HG03280 (cell line): Measurements from ENCODE around the gene PDZD2.
"Not testable (repeated sequence)": the region's sequence is repeated elsewhere in the genome, so short reads cannot be mapped to it uniquely, and the experiment has no call there.

Source experiments
- ATAC-seq: cut with Tn5 transposase; IDR thresholded peaks from one replicate; pipeline ENCODE4 v1.9.1; 2021; ENCODE audit warnings: mild to moderate bottlenecking, moderate library complexity; ENCODE audit not compliant: unreplicated experiment

PDZD2 gene

GRCh38 chr5:31767335-31768031 is 128.6 kb downstream of the PDZD2 start:
- no peak for ATAC-seq

GRCh38 chr5:31768046-31768445 is 129.1 kb downstream of the PDZD2 start:
- ATAC-seq: no peak

- ATAC-seq: no peak
These were observed 129.9 kb downstream of the PDZD2 start for GRCh38 chr5:31768784-31769183.

DNA sequence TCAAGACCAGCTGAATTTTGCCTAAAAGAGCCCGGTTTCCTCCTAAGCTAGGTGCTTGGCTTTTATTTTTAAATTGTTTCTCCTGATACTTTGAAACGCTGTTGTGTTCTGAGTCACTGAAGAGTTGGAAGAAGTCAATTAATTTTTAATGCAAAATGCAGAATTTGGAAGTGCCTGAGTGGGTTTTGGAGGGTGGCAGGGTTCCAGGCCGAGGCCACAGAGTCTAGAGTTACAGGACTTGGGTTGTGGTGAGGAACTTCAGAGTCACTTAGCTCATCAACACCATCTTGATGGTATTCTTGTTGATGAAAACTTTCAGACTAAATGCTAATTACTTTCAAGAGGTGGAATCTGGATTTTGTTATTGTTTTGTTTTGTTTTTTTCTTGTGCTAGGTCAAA is 130.6 kb downstream of the PDZD2 start:
- no peak for ATAC-seq

DNA sequence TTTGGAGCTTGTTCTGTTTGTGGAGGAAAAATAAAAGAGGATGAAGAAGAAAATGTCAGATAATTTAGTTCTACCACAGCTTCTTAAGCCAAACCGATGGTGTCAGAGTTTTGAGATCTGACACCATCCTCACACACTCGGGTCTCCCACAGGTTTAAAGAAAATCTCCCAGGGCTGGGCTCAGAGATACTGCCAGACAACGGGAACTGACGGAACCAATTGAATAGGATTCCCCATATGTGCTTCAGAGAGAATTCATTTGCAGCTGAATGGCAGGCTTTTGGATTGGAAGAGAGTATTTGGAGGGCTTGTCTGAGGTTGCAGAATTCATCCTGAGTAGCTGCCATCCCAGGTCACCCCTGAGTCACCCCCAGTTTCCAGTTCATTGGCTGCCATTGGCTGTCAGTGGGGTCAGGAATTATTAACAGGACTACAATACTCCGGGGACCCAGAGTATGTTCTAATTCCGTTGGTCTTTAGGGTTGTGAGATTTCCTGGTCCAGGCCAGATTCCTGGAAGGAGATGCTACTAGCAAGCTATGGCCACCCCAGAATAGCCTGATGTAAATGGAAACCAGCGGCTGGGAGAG is 131.3 kb downstream of the PDZD2 start:
- ATAC-seq: no peak

DNA sequence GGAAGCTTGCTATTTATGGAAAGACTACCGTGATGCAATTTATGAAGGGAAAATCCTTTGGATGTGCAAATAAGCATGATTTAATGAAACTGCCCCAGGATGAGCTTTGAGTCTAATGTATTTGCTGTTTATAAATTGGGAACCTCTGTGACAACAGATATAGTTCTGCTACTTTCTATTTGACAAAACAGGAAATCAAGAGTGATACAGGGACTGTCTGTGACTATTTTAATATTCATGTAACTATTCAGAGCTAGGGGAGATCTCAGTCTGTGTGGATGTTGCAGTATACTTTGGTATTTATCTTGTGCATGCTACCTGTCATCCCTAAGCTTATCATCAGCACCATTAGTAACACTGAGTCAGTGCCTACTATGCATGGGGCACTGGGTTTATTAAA is 132.1 kb downstream of the PDZD2 start:
- ATAC-seq: peak; percentile 86

DNA sequence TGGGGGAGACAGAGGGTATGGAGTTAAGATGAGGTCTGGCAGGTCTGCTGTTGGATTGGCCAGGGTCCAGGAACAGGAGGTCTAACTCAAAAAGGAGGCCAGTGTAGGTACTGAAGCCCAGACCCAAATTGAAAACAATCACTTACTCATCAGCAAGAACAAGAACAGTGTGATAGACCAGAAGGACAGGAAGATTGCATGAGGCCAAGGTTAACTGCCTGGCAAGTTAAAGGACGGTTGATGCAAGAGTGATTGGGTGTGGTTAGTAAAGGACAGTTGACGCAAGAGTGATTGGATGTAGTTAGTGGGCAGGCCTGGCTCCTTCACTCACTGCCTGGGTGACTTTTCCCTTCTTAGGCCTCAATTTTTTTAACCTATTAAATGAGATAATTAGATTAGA is 132.6 kb downstream of the PDZD2 start:
- ATAC-seq: peak; percentile 22

GRCh38 chr5:31776294-31776693 is 137.4 kb downstream of the PDZD2 start:
- ATAC-seq: not testable (repeated sequence)

- no peak for ATAC-seq
These were observed 138.2 kb downstream of the PDZD2 start for GRCh38 chr5:31776976-31777651.

- no peak for ATAC-seq
These were observed 142.8 kb downstream of the PDZD2 start for GRCh38 chr5:31781772-31782171.

GRCh38 chr5:31783086-31783645 is 144.2 kb downstream of the PDZD2 start:
- no peak for ATAC-seq

GRCh38 chr5:31783731-31784130 is 144.8 kb downstream of the PDZD2 start:
- no peak for ATAC-seq

- no peak for ATAC-seq
These were observed 147.2 kb downstream of the PDZD2 start for GRCh38 chr5:31786090-31786631.

DNA sequence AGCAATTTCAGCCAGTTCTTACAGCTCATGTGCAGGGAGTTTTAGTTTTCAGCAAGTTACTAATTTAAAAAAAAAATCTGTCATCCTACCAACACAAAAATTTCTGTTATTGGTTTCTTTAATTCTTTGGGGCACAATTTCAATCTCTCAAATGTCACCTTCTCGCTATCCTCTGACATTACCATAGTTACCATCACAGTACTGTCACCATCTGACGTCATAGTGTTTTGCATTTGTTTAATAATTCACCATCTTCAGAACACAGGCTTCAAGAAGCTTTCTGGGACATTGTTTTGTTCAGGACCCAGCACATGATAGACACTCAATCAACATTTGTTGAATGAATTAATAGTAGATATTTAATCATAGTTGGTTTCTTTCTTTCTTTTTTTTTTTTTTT is 155.1 kb downstream of the PDZD2 start:
- no peak for ATAC-seq

GRCh38 chr5:31798168-31798567 is 159.2 kb downstream of the PDZD2 start:
- no peak for ATAC-seq

- ATAC-seq: no peak
These were observed 161.4 kb downstream of the PDZD2 start for GRCh38 chr5:31800351-31800750.

DNA sequence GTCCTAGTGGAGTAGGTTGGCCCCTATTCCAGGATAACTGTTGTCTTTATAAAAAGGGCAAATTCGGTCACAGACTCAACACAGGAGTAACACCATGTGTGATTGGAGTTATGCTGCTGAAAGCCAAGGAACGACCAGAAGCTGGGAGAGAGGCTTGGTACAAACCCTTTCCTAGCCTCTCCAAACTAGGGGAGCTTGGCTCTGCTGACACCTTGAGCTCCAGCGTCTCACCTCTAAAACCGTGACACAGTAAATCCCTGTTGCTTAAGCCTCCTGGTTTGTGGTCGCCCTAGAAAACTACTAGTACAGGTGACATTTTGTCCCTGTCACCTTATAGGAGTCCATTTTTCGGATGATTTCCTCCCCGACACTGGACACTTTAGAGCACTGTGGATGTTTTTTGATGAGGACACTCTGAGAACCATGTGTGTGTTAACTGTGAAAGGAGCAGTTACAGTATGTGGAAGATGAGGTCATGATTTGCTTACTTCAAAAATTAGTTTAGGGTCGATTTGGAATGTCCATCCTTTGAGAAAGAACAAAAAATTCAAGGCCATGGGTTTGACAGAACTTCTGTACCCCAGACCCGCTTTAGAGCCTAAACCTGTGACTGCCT is 167.0 kb downstream of the PDZD2 start:
- ATAC-seq: no peak

- no peak for ATAC-seq
These were observed 167.6 kb downstream of the PDZD2 start for GRCh38 chr5:31806561-31806960.

DNA sequence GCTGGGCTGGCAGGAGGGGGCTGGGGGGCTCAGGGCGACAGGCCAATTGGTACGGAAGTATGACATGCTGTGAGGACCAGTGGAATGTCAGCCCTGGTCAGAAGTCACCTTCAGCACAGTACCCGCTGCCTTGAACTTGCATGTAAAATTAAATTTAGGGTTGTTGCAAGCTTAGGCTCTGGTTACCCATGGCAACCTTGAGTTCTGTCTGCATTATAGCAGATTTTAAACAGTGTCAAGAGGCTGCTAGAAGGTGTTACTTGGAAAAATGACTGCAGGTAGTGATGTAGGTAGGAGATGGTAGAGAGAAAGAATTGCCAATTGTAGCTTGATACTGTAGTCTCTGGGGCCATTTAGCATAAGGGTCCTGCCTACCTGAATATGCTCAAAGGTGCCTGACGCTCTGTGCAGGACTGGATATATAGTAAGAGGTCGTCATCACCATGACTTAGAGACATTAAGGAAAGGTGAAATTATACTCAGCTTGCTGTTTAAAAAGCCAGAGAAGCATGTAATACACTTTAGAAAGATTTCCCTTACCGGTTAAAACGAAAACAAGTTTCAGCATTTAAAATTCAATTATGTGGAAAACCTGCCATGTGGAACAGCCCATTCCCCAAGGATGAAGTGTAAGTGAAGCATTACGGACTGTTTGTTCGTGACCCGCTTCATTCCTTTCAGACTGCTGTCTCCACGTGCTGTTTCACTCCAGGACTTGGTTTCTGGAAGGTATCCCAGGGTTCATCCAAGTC is 169.0 kb downstream of the PDZD2 start:
- no peak for ATAC-seq

DNA sequence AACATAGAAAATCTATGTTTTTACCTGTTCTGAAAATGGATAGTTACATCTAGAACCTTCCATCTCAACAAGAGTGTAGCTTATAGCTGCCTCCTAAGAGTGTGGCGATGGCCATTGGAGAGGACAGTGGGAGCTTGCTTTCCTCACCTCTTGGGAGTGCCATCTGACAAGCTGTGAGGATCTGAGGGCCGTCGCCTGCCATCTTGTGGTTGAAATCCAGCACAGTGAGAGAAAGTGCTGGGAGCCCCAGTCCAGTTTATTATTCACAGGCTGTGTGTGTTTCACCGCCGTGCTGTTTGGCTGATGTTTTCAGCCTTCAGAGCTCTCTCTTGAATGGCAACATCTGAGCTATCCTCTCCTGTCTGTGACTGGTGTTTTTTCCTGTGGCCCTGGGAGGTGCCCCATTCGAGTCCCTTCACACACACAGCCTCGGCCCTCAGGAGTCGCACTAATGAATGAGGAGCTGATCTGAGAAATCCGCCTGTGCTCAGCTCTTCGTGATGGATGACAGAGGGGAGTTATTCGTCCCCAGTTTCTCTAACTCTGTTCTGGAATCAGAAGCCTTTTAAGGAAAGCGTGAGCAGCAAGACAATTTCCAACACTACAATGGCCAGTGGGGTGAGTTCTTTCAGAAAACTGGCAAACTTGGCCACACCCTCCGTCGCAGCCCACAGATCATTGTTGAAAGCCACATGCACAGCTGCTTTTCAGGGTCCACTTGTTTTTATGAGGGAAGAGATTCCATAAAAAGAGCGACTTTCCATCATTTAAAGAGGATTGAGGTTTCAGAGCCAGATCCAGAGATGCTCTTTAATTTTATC is 170.3 kb downstream of the PDZD2 start:
- ATAC-seq: peak; percentile 66
